CD14-positive monocyte (primary cell): ENCODE results near the gene SMARCAL1. TPM values are rescaled to one million over a fixed set of nuclear protein-coding genes. Genes with fewer than 3 reads are reported as not detected.

ENCODE experiments used
- DNase-seq, 3 donors: peaks; one replicate each; pipeline ENCODE4 v3.0.0-alpha.2; 2011 to 2022
- H2AFZ ChIP-seq: 2 replicates; pipeline ENCODE4 v1.6.0; 2012; ENCODE audit warnings: mild to moderate bottlenecking, low read depth, low read length, inconsistent platforms; ENCODE audit not compliant: insufficient read depth, poor library complexity, severe bottlenecking
- H3K27ac ChIP-seq, 2 donors: 1 replicate in 1 of 2; 2 replicates in 1 of 2; pipeline ENCODE4 v1.5.1; 2012 to 2013; ENCODE audit warnings: low read length in 2 of 2, control low read depth in 1 of 2, inconsistent platforms in 1 of 2, low read depth in 1 of 2, mild to moderate bottlenecking in 1 of 2
- H3K27me3 ChIP-seq, 2 donors: one replicate each; pipeline versions ENCODE4 v1.6.0 to v1.6.1; 2011 to 2013; ENCODE audit warnings: low read length in 2 of 2; ENCODE audit not compliant: control insufficient read depth in 2 of 2, insufficient read depth in 2 of 2
- H3K36me3 ChIP-seq, 2 donors: replicated peaks in 1 of 2; 1 replicate in 1 of 2; 2 replicates in 1 of 2; pipeline versions ENCODE4 v1.5.1 to v1.6.1; 2012 to 2013; ENCODE audit warnings: low read length in 2 of 2, control low read depth in 1 of 2, inconsistent platforms in 1 of 2, mild to moderate bottlenecking in 1 of 2; ENCODE audit not compliant: insufficient read depth in 2 of 2, control insufficient read depth in 1 of 2
- H3K4me1 ChIP-seq, 2 donors: 1 replicate in 1 of 2; 2 replicates in 1 of 2; pipeline versions ENCODE4 v1.5.1 to v1.6.1; 2012 to 2013; ENCODE audit warnings: low read length in 2 of 2, control low read depth in 1 of 2, inconsistent platforms in 1 of 2, mild to moderate bottlenecking in 1 of 2, moderate library complexity in 1 of 2; ENCODE audit not compliant: insufficient read depth in 2 of 2, control insufficient read depth in 1 of 2
- H3K4me2 ChIP-seq: replicated peaks from 2 replicates; pipeline ENCODE3; 2012; ENCODE audit warnings: low read length, moderate library complexity, mild to moderate bottlenecking; ENCODE audit not compliant: poor library complexity, severe bottlenecking; ENCODE audit errors: extremely low read depth
- H3K4me3 ChIP-seq, 3 experiments: fragments of 200-600 bp in 1 of 3; sonication (generic) in 1 of 3; replicated peaks in 1 of 3; 1 replicate in 2 of 3; 2 replicates in 1 of 3; pipeline ENCODE4 v1.5.1; 2011 to 2013; ENCODE audit warnings: low read length in 3 of 3, mild to moderate bottlenecking in 3 of 3, control low read depth in 2 of 3, low read depth in 2 of 3, inconsistent platforms in 1 of 3, moderate library complexity in 1 of 3
- H3K79me2 ChIP-seq: 2 replicates; pipeline ENCODE4 v1.6.0; 2012; ENCODE audit warnings: mild to moderate bottlenecking, control low read depth, inconsistent platforms, low read length, moderate library complexity; ENCODE audit not compliant: insufficient read depth
- H3K9ac ChIP-seq: 2 replicates; pipeline ENCODE4 v1.6.0; 2017; ENCODE audit warnings: low read length, mild to moderate bottlenecking; ENCODE audit not compliant: insufficient read depth, poor library complexity, severe bottlenecking
- H3K9me3 ChIP-seq, 2 donors: replicated peaks in 1 of 2; 1 replicate in 1 of 2; 2 replicates in 1 of 2; pipeline versions ENCODE4 v1.5.1 to v1.6.1; 2012 to 2013; ENCODE audit warnings: low read length in 2 of 2, control low read depth in 1 of 2; ENCODE audit not compliant: control insufficient read depth in 1 of 2, insufficient read depth in 1 of 2
- H4K20me1 ChIP-seq: 2 replicates; pipeline ENCODE4 v1.6.0; 2012; ENCODE audit warnings: mild to moderate bottlenecking, low read length, control low read depth, moderate library complexity; ENCODE audit not compliant: insufficient read depth
- H3K27ac Mint-ChIP-seq, 7 donors: one replicate each; pipeline ENCODE4 v1.8.0; 2020; ENCODE audit warnings: mild to moderate bottlenecking in 7 of 7, mixed read lengths in 7 of 7, moderate library complexity in 6 of 7, inconsistent platforms in 2 of 7
- H3K27me3 Mint-ChIP-seq, 3 donors: one replicate each; pipeline ENCODE4 v1.8.0; 2021 to 2022; ENCODE audit warnings: low read depth in 3 of 3, mild to moderate bottlenecking in 3 of 3, mixed read lengths in 3 of 3, moderate library complexity in 3 of 3, inconsistent platforms in 1 of 3
- H3K36me3 Mint-ChIP-seq, 2 donors: one replicate each; pipeline ENCODE4 v1.8.0; 2020; ENCODE audit warnings: mixed read lengths in 2 of 2, inconsistent platforms in 1 of 2, mild to moderate bottlenecking in 1 of 2
- H3K4me1 Mint-ChIP-seq: one replicate; pipeline ENCODE4 v1.8.0; 2020; ENCODE audit warnings: mild to moderate bottlenecking, mixed read lengths
- H3K4me3 Mint-ChIP-seq, 2 donors: one replicate each; pipeline ENCODE4 v1.8.0; 2020; ENCODE audit warnings: mild to moderate bottlenecking in 2 of 2, mixed read lengths in 2 of 2, moderate library complexity in 1 of 2
- H3K9me3 Mint-ChIP-seq, 7 donors: one replicate each; pipeline ENCODE4 v1.8.0; 2020 to 2022; ENCODE audit warnings: mixed read lengths in 7 of 7, mild to moderate bottlenecking in 6 of 7, moderate library complexity in 6 of 7, inconsistent platforms in 2 of 7
- CTCF ChIP-seq: fragments of 200-600 bp; IDR thresholded peaks from one replicate; pipeline ENCODE4 v1.8.0; 2022; ENCODE audit warnings: antibody characterized with exemption, mild to moderate bottlenecking
- WGBS: methylation state at CpG from one replicate; pipeline ENCODE4 v1.1.5; 2013; ENCODE audit warnings: missing lambda C conversion rate; ENCODE audit not compliant: insufficient coverage; 5-methylcytosine and 5-hydroxymethylcytosine counted together
- intact Hi-C, 2 donors: fragments of 100-400 bp; cut with micrococcal nuclease; formaldehyde crosslinking; loops; one replicate each; pipeline versions ENCODE4 v1.15.0 to v1.15.1; 2023
- polyA plus RNA-seq, 3 donors: library from polyadenylated mRNA; depleted of rRNA in 1 of 3; unstranded in 2 of 3; stranded (reverse) in 1 of 3; fragments of 300-500 nt in 2 of 3; fragments of >200 nt in 1 of 3; fragmentation: Illumina TruSeq in 2 of 3; gene quantifications; 1 replicate in 2 of 3; 2 replicates in 1 of 3; pipeline ENCODE4 v1.2.3, GENCODE V29; 2012 to 2021

Gene SMARCAL1
- polyA plus RNA-seq, 3 donors, result 10.5 to 13.3 (median 11.5) TPM

GRCh38 chr2:216366777-216367471 lies 45.4 kb upstream of the SMARCAL1 start:
- H3K27ac Mint-ChIP-seq, result no peak overlapping the region
- TF ChIP-seq CTCF, result no peak
- 29% methylated on average over 1 of the region's 5 CpGs for WGBS

GRCh38 chr2:216369821-216370220 lies 42.5 kb upstream of the SMARCAL1 start:
- intact Hi-C loops, result no loop called here
- peaks cover 46 to 81% (median 60%) of the 10 kb centered on the region in 3 donors for H3K27me3 Mint-ChIP-seq
- H3K27ac Mint-ChIP-seq, result no peak overlapping the region
- DNase-seq, result no peak
- H3K27ac ChIP-seq, result no peak overlapping the region
- no peak overlapping the region for H3K4me3 ChIP-seq
- H2AFZ ChIP-seq, result no peak overlapping the region
- H3K9me3 Mint-ChIP-seq, result peaks cover 0 to 19% (median 11%) of the 10 kb centered on the region in 7 donors
- no peak overlapping the region for H3K4me2 ChIP-seq
- 69% methylated on average over 9 of the region's 18 CpGs for WGBS
- H3K4me1 Mint-ChIP-seq, result peaks cover 5% of the 10 kb centered on the region
- H3K36me3 ChIP-seq, result no peaks in the 10 kb centered on the region
- H3K9ac ChIP-seq, result no peak overlapping the region
- peaks cover 51 to 52% of the 10 kb centered on the region in 2 donors for H3K27me3 ChIP-seq
- no peaks in the 10 kb centered on the region for H3K79me2 ChIP-seq
- H3K9me3 ChIP-seq, result peaks cover 0 to 4% of the 10 kb centered on the region in 2 donors
- H4K20me1 ChIP-seq, result no peaks in the 10 kb centered on the region
- peak overlapping the region in 1 of 2 donors; percentile 83 for H3K4me3 Mint-ChIP-seq
- no peak for TF ChIP-seq CTCF
- H3K36me3 Mint-ChIP-seq, result peaks cover 0 to 3% of the 10 kb centered on the region in 2 donors
- H3K4me1 ChIP-seq, result no peaks in the 10 kb centered on the region

More at GRCh38 chr2:216366777-216367471, 45.4 kb upstream of the SMARCAL1 start:
- peaks cover 30 to 59% (median 37%) of the 10 kb centered on the region in 3 donors for H3K27me3 Mint-ChIP-seq
- peaks cover 6% of the 10 kb centered on the region for H3K4me1 Mint-ChIP-seq
- H3K4me3 Mint-ChIP-seq, result no peak overlapping the region
- H3K36me3 Mint-ChIP-seq, result no peaks in the 10 kb centered on the region
- Histone ChIP-seq H3K4me1 (no peaks in the 10 kb centered on the region), H4K20me1 (no peaks in the 10 kb centered on the region), H3K4me3 (no peak overlapping the region), H3K27me3 (peaks cover 30 to 33% of the 10 kb centered on the region in 2 donors), H3K4me2 (no peak overlapping the region), H3K27ac (no peak overlapping the region), H3K9me3 (peaks cover 0 to under 1% of the 10 kb centered on the region in 2 donors), H3K79me2 (no peaks in the 10 kb centered on the region), H3K36me3 (no peaks in the 10 kb centered on the region), H2AFZ (no peak overlapping the region), H3K9ac (no peak overlapping the region)
- peaks cover 0 to 13% (median 5%) of the 10 kb centered on the region in 7 donors for H3K9me3 Mint-ChIP-seq
- no peak for DNase-seq
- intact Hi-C loops, result no loop called here
